GM10266 (cell line): Measurements from ENCODE around the gene NAA16.

Experiments used
- DNase-seq: peaks from one replicate; pipeline ENCODE4 v3.0.0; 2012; ENCODE audit errors: extremely low spot score
- CTCF ChIP-seq: IDR thresholded peaks from 2 replicates; pipeline ENCODE4 v1.5.1; 2012; ENCODE audit warnings: mild to moderate bottlenecking, low read depth; ENCODE audit not compliant: control insufficient read depth, insufficient read depth; ENCODE audit errors: missing control alignments

NAA16 gene

GRCh38 chr13:41291246-41291645, 19.8 kb upstream of the NAA16 start:
- TF ChIP-seq CTCF = no peak
- DNase-seq = no peak

- no peak for TF ChIP-seq CTCF
- no peak for DNase-seq
Measured at GRCh38 chr13:41293272-41293671, 17.8 kb upstream of the NAA16 start.

- DNase-seq = no peak
- no peak for TF ChIP-seq CTCF
Measured at GRCh38 chr13:41294914-41295313, 16.2 kb upstream of the NAA16 start.

GRCh38 chr13:41295973-41296372, 15.1 kb upstream of the NAA16 start:
- TF ChIP-seq CTCF = no peak
- no peak for DNase-seq

GRCh38 chr13:41296879-41297646, 14.0 kb upstream of the NAA16 start:
- DNase-seq = no peak
- no peak for TF ChIP-seq CTCF

- no peak for DNase-seq
- no peak for TF ChIP-seq CTCF
Measured at GRCh38 chr13:41299316-41300094, 11.6 kb upstream of the NAA16 start.

GRCh38 chr13:41302743-41303142, 8.3 kb upstream of the NAA16 start:
- no peak for TF ChIP-seq CTCF
- DNase-seq = no peak
